ENCODE results near the gene DNAJC4.

The DNAJC4 gene

GRCh38 chr11:64230171-64230984, at the start of gene DNAJC4:
Gene DNAJC4 (plus strand): TSS chr11:64230548. CDS start chr11:64230855, 307 bp downstream.
- DNase-seq: peak; percentile 97

DNA sequence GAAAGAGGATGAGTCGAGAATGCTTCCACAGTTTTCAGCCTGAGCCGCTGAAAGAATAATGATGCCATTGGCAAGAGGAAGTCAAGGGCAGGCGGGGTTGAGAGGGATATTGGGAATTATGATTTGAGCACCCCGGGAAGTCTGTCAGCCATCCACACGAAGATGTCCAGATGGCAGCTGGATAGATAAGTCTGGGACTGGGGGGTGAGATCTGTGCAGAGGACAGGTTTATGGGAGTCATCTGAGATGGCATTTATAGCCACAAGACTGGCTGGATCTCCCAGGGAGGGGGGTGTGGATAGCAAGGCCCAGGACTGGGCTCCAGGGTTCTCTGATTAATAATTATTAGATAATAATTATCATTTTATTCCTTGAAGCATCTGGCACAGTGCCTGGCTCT, 49.5 kb upstream of the DNAJC4 start:
- DNase-seq: no peak

DNA sequence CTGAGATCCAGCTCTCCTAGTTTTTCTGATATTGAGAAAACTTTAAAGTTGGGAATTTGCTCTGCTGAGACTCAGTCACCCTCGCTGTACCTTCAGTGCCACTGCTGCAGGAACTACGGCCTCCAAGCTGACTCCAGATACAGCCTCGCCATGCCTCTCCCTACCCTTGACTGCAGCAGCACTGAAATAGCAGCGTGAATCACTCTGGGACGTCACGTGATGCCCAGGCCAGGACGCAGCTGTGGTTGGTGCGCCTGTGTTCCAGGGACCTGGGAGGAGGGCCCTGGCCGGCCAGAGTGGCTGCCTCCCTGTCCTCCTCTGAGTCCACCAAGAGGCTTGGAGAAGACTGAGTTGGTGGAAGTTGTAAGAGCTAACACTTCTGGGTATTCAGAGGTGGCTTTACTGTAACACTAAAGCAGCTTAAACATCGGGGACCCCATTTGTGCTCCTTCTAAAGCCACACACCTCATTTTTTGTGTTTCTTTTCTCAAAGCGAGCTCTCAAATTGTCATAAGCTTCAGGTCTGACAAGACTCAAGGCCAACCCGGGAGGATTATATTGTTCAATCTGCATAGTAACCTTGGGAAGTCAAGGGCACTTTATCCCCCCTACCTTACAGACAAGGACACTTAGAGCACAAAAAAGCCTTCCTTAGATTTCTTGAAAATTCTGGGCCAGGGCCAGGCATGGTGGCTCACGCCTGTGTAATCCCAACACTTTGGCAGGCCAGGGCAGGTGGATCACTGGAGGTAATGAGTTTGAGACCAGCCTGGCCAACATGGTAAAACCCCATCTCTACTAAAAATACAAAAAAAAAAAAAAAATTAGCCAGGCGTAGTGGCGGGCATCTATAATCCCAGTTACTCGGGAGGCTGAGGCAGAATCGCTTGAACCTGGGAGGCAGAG, 48.6 kb upstream of the DNAJC4 start:
- peak; percentile 15 for DNase-seq

GRCh38 chr11:64183890-64184289, 46.5 kb upstream of the DNAJC4 start:
- no peak for DNase-seq

- peak; percentile 82 for DNase-seq
Measured at GRCh38 chr11:64185175-64185692, 45.1 kb upstream of the DNAJC4 start.

- peak; percentile 100 for DNase-seq
Measured at GRCh38 chr11:64185693-64186491, 44.5 kb upstream of the DNAJC4 start, which contains the start of gene STIP1. Gene STIP1 (plus strand): TSS chr11:64186171. CDS start chr11:64186262, 91 bp downstream.

GRCh38 chr11:64186492-64187165, 43.7 kb upstream of the DNAJC4 start:
- DNase-seq: no peak

- no peak for DNase-seq
Measured at GRCh38 chr11:64192434-64192833, 37.9 kb upstream of the DNAJC4 start.

DNA sequence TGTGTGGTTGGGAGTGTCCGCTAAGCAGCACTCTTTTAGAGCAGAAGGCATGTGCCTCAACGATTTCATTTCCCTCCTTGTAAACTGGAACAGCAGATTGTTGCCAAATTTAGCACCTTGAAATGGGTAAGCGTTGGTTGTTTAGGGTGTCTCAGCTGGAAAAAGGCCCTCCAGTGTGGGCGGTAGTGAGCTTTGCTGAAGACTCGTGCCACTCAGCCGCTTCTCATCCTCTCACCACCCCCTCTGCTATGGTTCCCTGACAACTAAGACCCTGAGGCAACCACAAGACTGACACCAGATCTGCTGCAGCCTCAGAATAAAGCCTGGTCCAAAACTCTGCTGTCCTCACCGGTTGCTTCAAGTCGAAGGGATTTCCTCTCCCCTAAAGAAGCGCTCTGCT, 33.7 kb upstream of the DNAJC4 start:
- no peak for DNase-seq

- no peak for DNase-seq
Measured at GRCh38 chr11:64198511-64198910, 31.8 kb upstream of the DNAJC4 start.

GRCh38 chr11:64201543-64201942, 28.8 kb upstream of the DNAJC4 start:
- no peak for DNase-seq

DNA sequence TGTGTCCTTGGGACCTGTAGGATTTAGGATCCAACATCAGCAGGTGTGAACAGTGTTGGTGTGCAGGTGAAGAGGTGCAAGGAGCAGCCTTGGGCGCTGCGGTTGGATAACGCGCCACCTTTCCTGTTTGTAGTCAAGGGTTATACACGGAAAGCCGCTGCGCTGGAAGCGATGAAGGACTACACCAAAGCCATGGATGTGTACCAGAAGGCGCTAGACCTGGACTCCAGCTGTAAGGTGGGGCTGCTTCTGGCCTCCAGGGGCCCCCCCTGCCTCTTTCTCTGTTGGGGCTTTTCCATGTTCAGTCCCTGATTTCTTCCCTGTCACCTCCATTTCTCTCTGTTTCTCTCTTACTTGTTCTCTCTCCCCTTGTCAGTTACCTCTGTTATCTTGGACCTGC, 27.4 kb upstream of the DNAJC4 start:
- DNase-seq: no peak

DNA sequence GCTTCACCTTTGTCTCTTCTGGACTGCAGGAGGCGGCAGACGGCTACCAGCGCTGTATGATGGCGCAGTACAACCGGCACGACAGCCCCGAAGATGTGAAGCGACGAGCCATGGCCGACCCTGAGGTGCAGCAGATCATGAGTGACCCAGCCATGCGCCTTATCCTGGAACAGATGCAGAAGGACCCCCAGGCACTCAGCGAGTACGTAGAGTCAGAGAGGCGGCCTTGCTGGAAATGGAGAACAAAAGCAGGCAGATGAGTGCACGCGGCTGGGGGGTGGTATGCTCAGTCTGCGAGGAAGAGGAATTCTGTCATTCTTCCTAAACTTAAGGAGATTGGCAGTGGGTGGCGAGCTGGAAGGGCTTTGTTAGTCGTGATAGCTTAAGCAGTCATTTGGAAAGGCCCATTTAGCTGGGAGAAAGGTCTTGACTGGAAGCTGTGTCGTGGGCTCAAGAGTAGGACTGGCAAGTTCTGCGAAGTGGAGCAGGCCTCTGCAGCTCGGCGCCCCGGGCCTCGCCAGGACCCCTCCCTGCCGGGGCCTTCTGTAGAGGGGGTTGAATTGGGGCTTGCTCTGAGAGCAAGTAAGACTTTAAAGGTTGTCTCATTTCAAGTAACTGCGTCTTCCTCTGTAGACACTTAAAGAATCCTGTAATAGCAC, 26.8 kb upstream of the DNAJC4 start:
- no peak for DNase-seq

- no peak for DNase-seq
Measured at GRCh38 chr11:64204080-64204440, 26.3 kb upstream of the DNAJC4 start.

- DNase-seq: peak; percentile 89
Measured at GRCh38 chr11:64204464-64204989, 25.8 kb upstream of the DNAJC4 start.

DNA sequence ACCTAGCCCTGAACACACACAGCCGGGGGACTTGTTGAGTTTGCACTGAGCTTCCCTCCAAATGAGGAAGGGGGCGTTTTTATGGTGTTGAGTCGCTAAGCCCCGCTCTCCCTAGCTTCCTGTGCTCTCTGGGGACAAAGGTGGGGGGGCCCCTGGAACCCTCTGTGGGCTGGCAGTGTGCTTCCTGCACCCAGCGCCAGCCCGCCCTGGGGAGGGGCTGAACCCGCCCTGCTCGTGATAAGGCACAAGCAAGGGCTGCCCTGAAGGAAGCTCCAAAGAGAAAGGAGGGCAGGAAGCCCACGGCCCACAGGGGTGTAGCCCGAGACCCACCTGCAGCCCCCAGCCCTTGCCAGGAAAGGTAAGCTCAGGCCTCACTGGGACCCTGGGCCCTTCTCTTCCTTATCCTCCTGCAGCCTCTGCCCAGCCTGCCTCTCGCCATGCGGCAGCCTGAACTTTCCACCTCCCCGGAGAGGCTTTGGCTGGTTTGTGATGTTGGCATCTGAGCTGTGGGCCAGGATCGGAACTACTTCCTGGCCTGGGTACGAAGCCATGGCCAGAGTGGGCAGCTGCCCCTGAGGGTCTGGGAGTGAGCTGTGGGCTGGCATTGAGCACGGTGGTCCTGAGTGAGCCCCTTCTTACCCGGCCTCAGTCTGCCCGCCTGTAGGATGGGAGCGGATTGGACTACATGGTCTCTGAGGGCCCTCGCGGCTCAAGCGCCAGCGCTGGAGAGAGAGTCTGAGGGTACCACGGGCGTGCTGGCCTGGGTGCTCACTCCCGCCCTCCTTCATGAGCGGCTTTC, 23.7 kb upstream of the DNAJC4 start, which contains the start of gene FERMT3:
TSS of gene FERMT3 (plus strand) at position 265 of the 799 bp plus-strand sequence. CDS start 644 bp downstream, outside the sequence.
- DNase-seq: no peak

DNA sequence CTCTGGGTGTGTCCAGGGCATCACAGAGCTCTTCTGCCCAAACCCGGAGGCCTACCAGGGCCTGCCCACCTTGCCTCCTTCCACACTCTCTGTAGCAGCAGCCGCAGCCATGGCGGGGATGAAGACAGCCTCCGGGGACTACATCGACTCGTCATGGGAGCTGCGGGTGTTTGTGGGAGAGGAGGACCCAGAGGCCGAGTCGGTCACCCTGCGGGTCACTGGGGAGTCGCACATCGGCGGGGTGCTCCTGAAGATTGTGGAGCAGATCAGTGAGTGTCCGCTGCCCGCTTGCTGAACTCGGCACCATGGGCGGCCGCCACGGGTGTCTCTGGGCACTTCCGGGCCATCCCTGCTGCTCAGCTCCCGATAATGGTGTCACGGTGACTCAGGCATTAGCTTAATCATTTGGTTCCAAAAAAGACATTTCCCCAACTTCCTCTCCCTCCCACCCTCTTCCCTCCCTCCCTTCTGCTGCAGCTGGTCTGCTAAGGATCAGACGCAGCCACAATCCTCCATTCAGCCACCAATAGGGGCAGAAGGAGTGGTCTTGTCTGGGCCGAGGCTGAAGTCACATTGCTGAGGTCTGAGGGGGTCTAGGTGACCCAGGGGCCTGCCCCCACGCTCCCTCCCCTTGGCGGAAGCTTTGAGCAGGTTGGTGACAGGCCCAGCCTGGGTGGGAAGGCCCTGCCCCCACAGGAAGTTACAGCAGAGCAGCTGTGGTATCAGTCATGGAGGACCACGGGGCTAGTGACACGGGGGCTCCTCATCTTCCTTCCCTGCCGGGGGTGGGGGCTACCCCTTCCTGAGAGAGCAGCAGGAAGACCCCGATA, 22.9 kb upstream of the DNAJC4 start:
- DNase-seq: no peak

- no peak for DNase-seq
Measured at GRCh38 chr11:64208086-64208795, 22.1 kb upstream of the DNAJC4 start.
